Mucosa of rectum (tissue), 2 donors: ENCODE measurements around the gene ZKSCAN8.

Experiments
- H3K27ac ChIP-seq, 2 donors: one replicate each; pipeline ENCODE4 v1.7.0; 2013; ENCODE audit warnings: inconsistent platforms in 2 of 2, low read depth in 2 of 2, low read length in 2 of 2
- H3K27me3 ChIP-seq, 2 donors: one replicate each; pipeline ENCODE4 v1.7.0; 2013; ENCODE audit warnings: low read length in 2 of 2; ENCODE audit not compliant: control insufficient read depth in 2 of 2, insufficient read depth in 2 of 2
- H3K36me3 ChIP-seq, 2 donors: one replicate each; pipeline ENCODE4 v1.7.0; 2013; ENCODE audit warnings: low read length in 2 of 2; ENCODE audit not compliant: control insufficient read depth in 2 of 2, insufficient read depth in 2 of 2
- H3K4me1 ChIP-seq, 2 donors: one replicate each; pipeline ENCODE4 v1.7.0; 2013; ENCODE audit warnings: low read length in 2 of 2, mild to moderate bottlenecking in 1 of 2; ENCODE audit not compliant: control insufficient read depth in 2 of 2, insufficient read depth in 2 of 2
- H3K4me3 ChIP-seq, 2 donors: one replicate each; pipeline ENCODE4 v1.7.0; 2013; ENCODE audit warnings: low read length in 2 of 2
- H3K9ac ChIP-seq, 2 donors: one replicate each; pipeline ENCODE4 v1.7.0; 2013; ENCODE audit warnings: low read length in 2 of 2, low read depth in 1 of 2, mild to moderate bottlenecking in 1 of 2
- H3K9me3 ChIP-seq, 2 donors: one replicate each; pipeline ENCODE4 v1.7.0; 2013; ENCODE audit warnings: low read length in 2 of 2; ENCODE audit not compliant: control insufficient read depth in 2 of 2
- donor health status: healthy.
- donor health status: Normal muscosa, but diverticular disease.

Gene ZKSCAN8

GRCh38 chr6:28200020-28200419 lies 58.3 kb downstream of the ZKSCAN8 start:
- no peak overlapping the region for H3K9ac ChIP-seq
- no peak overlapping the region for H3K27ac ChIP-seq
- no peaks in the 10 kb centered on the region for H3K4me1 ChIP-seq
- H3K27me3 ChIP-seq: no peaks in the 10 kb centered on the region
- H3K9me3 ChIP-seq: peaks cover 2 to 3% of the 10 kb centered on the region in 2 donors
- H3K36me3 ChIP-seq: no peaks in the 10 kb centered on the region
- no peak overlapping the region for H3K4me3 ChIP-seq

GRCh38 chr6:28203201-28203600 lies 61.5 kb downstream of the ZKSCAN8 start:
- peaks cover 6 to 7% of the 10 kb centered on the region in 2 donors for H3K27me3 ChIP-seq
- peaks cover 7 to 9% of the 10 kb centered on the region in 2 donors for H3K4me1 ChIP-seq
- H3K9me3 ChIP-seq: peaks cover 2 to 3% of the 10 kb centered on the region in 2 donors
- no peaks in the 10 kb centered on the region for H3K36me3 ChIP-seq
- no peak overlapping the region for H3K9ac ChIP-seq
- no peak overlapping the region for H3K4me3 ChIP-seq
- H3K27ac ChIP-seq: no peak overlapping the region

- no peak overlapping the region for H3K27ac ChIP-seq
- H3K4me1 ChIP-seq: peaks cover 9 to 10% of the 10 kb centered on the region in 2 donors
- peaks cover 18 to 19% of the 10 kb centered on the region in 2 donors for H3K27me3 ChIP-seq
- H3K9ac ChIP-seq: no peak overlapping the region
- H3K4me3 ChIP-seq: peak overlapping the region in 1 of 2 donors; percentile 79
- H3K9me3 ChIP-seq: peaks cover 2 to 3% of the 10 kb centered on the region in 2 donors
- H3K36me3 ChIP-seq: no peaks in the 10 kb centered on the region
Observed at GRCh38 chr6:28205879-28206278, 64.2 kb downstream of the ZKSCAN8 start.

GRCh38 chr6:28206527-28206926 lies 64.8 kb downstream of the ZKSCAN8 start:
- H3K27me3 ChIP-seq: peaks cover 18 to 19% of the 10 kb centered on the region in 2 donors
- H3K9me3 ChIP-seq: peaks cover 2 to 3% of the 10 kb centered on the region in 2 donors
- peak overlapping the region; percentile 68 to 79 for H3K4me3 ChIP-seq
- peak overlapping the region in 1 of 2 donors; percentile 5 for H3K9ac ChIP-seq
- peak overlapping the region; percentile 65 to 78 for H3K27ac ChIP-seq
- H3K4me1 ChIP-seq: peaks cover 9 to 10% of the 10 kb centered on the region in 2 donors
- no peaks in the 10 kb centered on the region for H3K36me3 ChIP-seq

GRCh38 chr6:28206928-28207509 lies 65.3 kb downstream of the ZKSCAN8 start:
- Histone ChIP-seq H3K4me1 (peaks cover 9 to 10% of the 10 kb centered on the region in 2 donors), H3K4me3 (peak overlapping the region; percentile 68 to 79), H3K9me3 (peaks cover 2 to 3% of the 10 kb centered on the region in 2 donors), H3K27ac (peak overlapping the region; percentile 65 to 78), H3K27me3 (peaks cover 18 to 19% of the 10 kb centered on the region in 2 donors), H3K36me3 (no peaks in the 10 kb centered on the region), H3K9ac (peak overlapping the region; percentile 26 to 68)

- H3K4me1 ChIP-seq: peaks cover 9 to 10% of the 10 kb centered on the region in 2 donors
- peaks cover 18 to 19% of the 10 kb centered on the region in 2 donors for H3K27me3 ChIP-seq
- H3K27ac ChIP-seq: peak overlapping the region; percentile 65 to 78
- H3K9me3 ChIP-seq: peaks cover 2 to 3% of the 10 kb centered on the region in 2 donors
- H3K9ac ChIP-seq: peak overlapping the region; percentile 26 to 68
- no peaks in the 10 kb centered on the region for H3K36me3 ChIP-seq
- peak overlapping the region; percentile 68 to 79 for H3K4me3 ChIP-seq
Observed at GRCh38 chr6:28207510-28208110, 65.9 kb downstream of the ZKSCAN8 start.

- peaks cover 2 to 3% of the 10 kb centered on the region in 2 donors for H3K9me3 ChIP-seq
- H3K27ac ChIP-seq: peak overlapping the region; percentile 65 to 78
- H3K27me3 ChIP-seq: peaks cover 18 to 19% of the 10 kb centered on the region in 2 donors
- H3K9ac ChIP-seq: peak overlapping the region; percentile 26 to 68
- H3K4me1 ChIP-seq: peaks cover 9 to 10% of the 10 kb centered on the region in 2 donors
- peak overlapping the region; percentile 68 to 79 for H3K4me3 ChIP-seq
- no peaks in the 10 kb centered on the region for H3K36me3 ChIP-seq
Observed at GRCh38 chr6:28208111-28208659, 66.5 kb downstream of the ZKSCAN8 start.
